Gastroesophageal sphincter (tissue), 3 donors: ENCODE results near the gene SCGB1D2.

Source experiments
- POLR2A ChIP-seq, 2 donors: fragments of 450-650 bp; IDR thresholded peaks; one replicate each; pipeline ENCODE4 v1.6.1; 2017; ENCODE audit warnings: antibody characterized with exemption in 2 of 2, mild to moderate bottlenecking in 2 of 2, moderate library complexity in 1 of 2
- POLR2AphosphoS5 ChIP-seq: sonication (generic); formaldehyde crosslinking; IDR thresholded peaks from one replicate; pipeline ENCODE4 v1.6.1; 2017; ENCODE audit warnings: antibody characterized with exemption
- TF ChIP-seq, protein P1 (sequence below), 4 experiments: fragments of 200-600 bp in 2 of 4; fragments of 450-650 bp in 2 of 4; sonication (generic) in 1 of 4; IDR thresholded peaks; one replicate each; pipeline ENCODE4 v1.5.1; 2017 to 2019; ENCODE audit warnings: antibody characterized with exemption in 4 of 4, mild to moderate bottlenecking in 2 of 4, moderate library complexity in 2 of 4

DNA sequence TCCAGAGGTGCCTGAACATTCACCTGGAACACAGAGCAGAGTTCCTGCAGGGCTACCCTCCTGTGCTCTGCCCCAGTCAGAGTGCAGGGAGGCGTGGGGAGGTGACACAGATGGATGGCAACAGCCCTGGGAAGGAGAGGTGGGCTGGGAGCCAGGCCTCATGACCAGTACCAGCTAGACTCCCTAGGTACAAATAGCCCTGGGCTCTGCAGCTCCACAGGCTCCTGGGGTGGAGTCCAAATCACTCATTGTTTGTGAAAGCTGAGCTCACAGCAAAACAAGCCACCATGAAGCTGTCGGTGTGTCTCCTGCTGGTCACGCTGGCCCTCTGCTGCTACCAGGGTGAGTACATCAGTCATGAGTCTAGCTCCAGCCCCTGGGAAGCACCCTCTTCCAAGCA is at the start of gene SCGB1D2:
- TF ChIP-seq, protein P1, sequence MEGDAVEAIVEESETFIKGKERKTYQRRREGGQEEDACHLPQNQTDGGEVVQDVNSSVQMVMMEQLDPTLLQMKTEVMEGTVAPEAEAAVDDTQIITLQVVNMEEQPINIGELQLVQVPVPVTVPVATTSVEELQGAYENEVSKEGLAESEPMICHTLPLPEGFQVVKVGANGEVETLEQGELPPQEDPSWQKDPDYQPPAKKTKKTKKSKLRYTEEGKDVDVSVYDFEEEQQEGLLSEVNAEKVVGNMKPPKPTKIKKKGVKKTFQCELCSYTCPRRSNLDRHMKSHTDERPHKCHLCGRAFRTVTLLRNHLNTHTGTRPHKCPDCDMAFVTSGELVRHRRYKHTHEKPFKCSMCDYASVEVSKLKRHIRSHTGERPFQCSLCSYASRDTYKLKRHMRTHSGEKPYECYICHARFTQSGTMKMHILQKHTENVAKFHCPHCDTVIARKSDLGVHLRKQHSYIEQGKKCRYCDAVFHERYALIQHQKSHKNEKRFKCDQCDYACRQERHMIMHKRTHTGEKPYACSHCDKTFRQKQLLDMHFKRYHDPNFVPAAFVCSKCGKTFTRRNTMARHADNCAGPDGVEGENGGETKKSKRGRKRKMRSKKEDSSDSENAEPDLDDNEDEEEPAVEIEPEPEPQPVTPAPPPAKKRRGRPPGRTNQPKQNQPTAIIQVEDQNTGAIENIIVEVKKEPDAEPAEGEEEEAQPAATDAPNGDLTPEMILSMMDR (IDR thresholded peaks at IDR 0.05) = no peak
- no peak for TF ChIP-seq POLR2A (IDR thresholded peaks at IDR 0.05)
- no peak for TF ChIP-seq POLR2AphosphoS5
